DOHH2 (cell line): ENCODE results near the gene ZNF329.

ENCODE experiments used
- H3F3A ChIP-seq: fragments of 200-600 bp; sonication (generic), shearing (Covaris generic); 2 replicates; pipeline ENCODE4 v1.6.0; 2016; ENCODE audit warnings: antibody characterized with exemption, mild to moderate bottlenecking; ENCODE audit not compliant: control insufficient read depth, insufficient read depth
- H3K27ac ChIP-seq: fragments of 200-600 bp; sonication (generic); 2 replicates; pipeline ENCODE4 v1.5.1; 2014; ENCODE audit warnings: low read depth, mild to moderate bottlenecking, low read length, moderate library complexity
- H3K27me3 ChIP-seq: fragments of 200-600 bp; sonication (generic); 2 replicates; pipeline ENCODE4 v1.6.1; 2014; ENCODE audit warnings: mild to moderate bottlenecking, low read length, mixed read lengths; ENCODE audit not compliant: control insufficient read depth
- H3K36me3 ChIP-seq: fragments of 200-600 bp; sonication (generic); 2 replicates; pipeline ENCODE4 v1.6.1; 2014; ENCODE audit warnings: mild to moderate bottlenecking, low read length, moderate library complexity, mixed read lengths; ENCODE audit not compliant: control insufficient read depth
- H3K4me1 ChIP-seq: fragments of 200-600 bp; sonication (generic); 2 replicates; pipeline ENCODE4 v1.6.1; 2014; ENCODE audit warnings: mild to moderate bottlenecking, low read length, mixed read lengths; ENCODE audit not compliant: control insufficient read depth
- H3K4me2 ChIP-seq: fragments of 200-600 bp; sonication (generic); 2 replicates; pipeline ENCODE4 v1.6.0; 2014; ENCODE audit warnings: mild to moderate bottlenecking, low read length, moderate library complexity
- H3K4me3 ChIP-seq: fragments of 200-600 bp; sonication (generic); 2 replicates; pipeline ENCODE4 v1.5.1; 2014; ENCODE audit warnings: mild to moderate bottlenecking, low read length, mixed read lengths
- H3K79me2 ChIP-seq: fragments of 200-600 bp; sonication (generic); 2 replicates; pipeline ENCODE4 v1.6.1; 2014; ENCODE audit warnings: mild to moderate bottlenecking, low read length, mixed read lengths; ENCODE audit not compliant: control insufficient read depth
- H3K9me2 ChIP-seq: fragments of 200-600 bp; sonication (generic); replicated peaks from 2 replicates; pipeline ENCODE4 v1.6.1; 2014; ENCODE audit warnings: mild to moderate bottlenecking, low read length, mixed read lengths; ENCODE audit not compliant: control insufficient read depth
- H3K9me3 ChIP-seq: fragments of 200-600 bp; sonication (generic); 2 replicates; pipeline ENCODE4 v1.6.1; 2014; ENCODE audit warnings: antibody characterized with exemption, low read length, mixed read lengths; ENCODE audit not compliant: control insufficient read depth, insufficient read depth
- H4K20me1 ChIP-seq: fragments of 200-600 bp; sonication (generic); 2 replicates; pipeline ENCODE4 v1.6.0; 2014; ENCODE audit warnings: low read depth, mild to moderate bottlenecking, antibody characterized with exemption, low read length, moderate library complexity; ENCODE audit not compliant: control insufficient read depth, insufficient read depth
- CTCF ChIP-seq: fragments of 200-600 bp; sonication (generic); IDR thresholded peaks from one replicate; pipeline ENCODE4 v1.5.1; 2014; ENCODE audit warnings: antibody characterized with exemption, mild to moderate bottlenecking, low read depth, low read length; ENCODE audit not compliant: poor library complexity, severe bottlenecking
- EZH2phosphoT487 ChIP-seq: fragments of 200-600 bp; sonication (generic); IDR thresholded peaks from 2 replicates; pipeline ENCODE4 v1.6.1; 2017; ENCODE audit warnings: borderline replicate concordance, mild to moderate bottlenecking, antibody characterized with exemption, low read length, moderate library complexity, mixed read lengths

ZNF329 gene

GRCh38 chr19:58118979-58119733, 31.4 kb downstream of the ZNF329 start:
- H3F3A ChIP-seq: no peaks in the 10 kb centered on the region
- H3K4me1 ChIP-seq: no peaks in the 10 kb centered on the region
- no peaks in the 10 kb centered on the region for H3K27me3 ChIP-seq
- H3K27ac ChIP-seq: no peak overlapping the region
- no peaks in the 10 kb centered on the region for H4K20me1 ChIP-seq
- peaks cover 55% of the 10 kb centered on the region for H3K9me3 ChIP-seq
- no peak overlapping the region for H3K4me3 ChIP-seq
- H3K4me2 ChIP-seq: no peak overlapping the region
- H3K9me2 ChIP-seq: no peaks in the 10 kb centered on the region
- no peak for TF ChIP-seq EZH2phosphoT487
- TF ChIP-seq CTCF: no peak
- no peaks in the 10 kb centered on the region for H3K79me2 ChIP-seq
- no peaks in the 10 kb centered on the region for H3K36me3 ChIP-seq

- no peaks in the 10 kb centered on the region for H3K9me2 ChIP-seq
- no peaks in the 10 kb centered on the region for H3F3A ChIP-seq
- peaks cover 47% of the 10 kb centered on the region for H3K9me3 ChIP-seq
- no peak overlapping the region for H3K4me3 ChIP-seq
- no peaks in the 10 kb centered on the region for H3K27me3 ChIP-seq
- no peak overlapping the region for H3K27ac ChIP-seq
- TF ChIP-seq EZH2phosphoT487: no peak
- no peak for TF ChIP-seq CTCF
- H3K79me2 ChIP-seq: no peaks in the 10 kb centered on the region
- no peaks in the 10 kb centered on the region for H4K20me1 ChIP-seq
- H3K4me1 ChIP-seq: no peaks in the 10 kb centered on the region
- H3K4me2 ChIP-seq: no peak overlapping the region
- no peaks in the 10 kb centered on the region for H3K36me3 ChIP-seq
Observed at GRCh38 chr19:58117841-58118575, 32.6 kb downstream of the ZNF329 start.

- no peaks in the 10 kb centered on the region for H3K27me3 ChIP-seq
- TF ChIP-seq EZH2phosphoT487 (no peak), CTCF (no peak)
- no peaks in the 10 kb centered on the region for H3F3A ChIP-seq
- no peaks in the 10 kb centered on the region for H4K20me1 ChIP-seq
- H3K4me1 ChIP-seq: no peaks in the 10 kb centered on the region
- peaks cover 37% of the 10 kb centered on the region for H3K9me3 ChIP-seq
- H3K79me2 ChIP-seq: no peaks in the 10 kb centered on the region
- H3K4me3 ChIP-seq: no peak overlapping the region
- H3K9me2 ChIP-seq: no peaks in the 10 kb centered on the region
- no peak overlapping the region for H3K4me2 ChIP-seq
- no peak overlapping the region for H3K27ac ChIP-seq
- H3K36me3 ChIP-seq: no peaks in the 10 kb centered on the region
Observed at GRCh38 chr19:58108546-58108817, 42.1 kb downstream of the ZNF329 start.
